Measurements from ENCODE around the gene TRAFD1.
"Not testable (repeated sequence)": the region's sequence is repeated elsewhere in the genome, so short reads cannot be mapped to it uniquely, and the experiment has no call there.

The TRAFD1 gene

GRCh38 chr12:112125250-112125999 lies at the start of gene TRAFD1:
Gene TRAFD1 (plus strand): TSS chr12:112125560. CDS start chr12:112130523, 4,963 bp downstream.
- DNase-seq (ENCODE audit: low read depth, low spot score): peak; percentile 84

- DNase-seq (ENCODE audit: low read depth, low spot score): no peak
Measured at GRCh38 chr12:112087055-112087850, 38.1 kb upstream of the TRAFD1 start.

GRCh38 chr12:112087851-112088250 lies 37.5 kb upstream of the TRAFD1 start:
- DNase-seq (ENCODE audit: low read depth, low spot score): no peak

- DNase-seq (ENCODE audit: low read depth, low spot score): no peak
Measured at GRCh38 chr12:112091563-112091962, 33.8 kb upstream of the TRAFD1 start.

GRCh38 chr12:112096070-112096469 lies 29.3 kb upstream of the TRAFD1 start:
- no peak for DNase-seq (ENCODE audit: low read depth, low spot score)

DNA sequence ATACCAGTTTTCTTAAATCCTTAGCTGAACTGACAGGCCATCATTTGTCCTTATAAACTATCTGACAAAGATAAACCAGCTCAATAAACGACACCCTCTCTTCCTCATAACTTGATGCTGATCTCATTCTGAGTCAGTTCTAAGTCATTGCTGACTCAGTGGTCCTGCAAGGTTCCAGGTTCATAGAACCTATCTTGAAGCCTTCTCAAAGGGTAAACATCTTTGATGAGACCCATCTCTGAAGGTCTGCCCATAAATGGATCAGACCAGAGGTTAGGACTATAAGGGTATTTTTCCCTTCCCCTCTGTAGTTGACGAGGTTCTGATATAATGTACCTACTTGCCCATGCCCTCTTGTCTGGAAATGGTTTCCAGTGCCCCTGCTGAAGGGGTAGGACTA lies 28.7 kb upstream of the TRAFD1 start:
- DNase-seq (ENCODE audit: low read depth, low spot score): no peak

DNA sequence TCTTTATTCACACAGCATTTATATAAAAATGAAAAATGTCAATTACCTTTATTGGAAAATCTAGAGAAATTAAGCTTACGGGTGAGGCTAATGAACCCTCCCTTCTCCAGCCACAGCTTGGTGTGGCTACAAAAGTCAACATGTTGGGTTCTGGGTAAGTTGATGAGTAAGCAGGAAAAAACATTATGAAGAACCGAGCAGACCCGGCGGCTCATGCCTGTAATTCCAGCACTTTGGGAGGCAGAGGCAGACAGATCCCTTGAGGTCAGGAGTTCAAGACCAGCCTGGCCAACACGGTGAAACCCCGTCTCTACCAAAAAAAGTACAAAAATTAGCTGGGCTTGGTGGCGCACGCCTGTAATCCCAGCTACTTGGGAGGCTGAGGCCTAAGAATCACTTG lies 27.7 kb upstream of the TRAFD1 start:
- no peak for DNase-seq (ENCODE audit: low read depth, low spot score)

- DNase-seq (ENCODE audit: low read depth, low spot score): not testable (repeated sequence)
Measured at GRCh38 chr12:112100500-112100899, 24.9 kb upstream of the TRAFD1 start.

GRCh38 chr12:112102127-112102526 lies 23.2 kb upstream of the TRAFD1 start:
- DNase-seq (ENCODE audit: low read depth, low spot score): no peak

- not testable (repeated sequence) for DNase-seq (ENCODE audit: low read depth, low spot score)
Measured at GRCh38 chr12:112102746-112103145, 22.6 kb upstream of the TRAFD1 start.

GRCh38 chr12:112103758-112104503 lies 21.4 kb upstream of the TRAFD1 start:
- no peak for DNase-seq (ENCODE audit: low read depth, low spot score)

GRCh38 chr12:112105891-112106290 lies 19.5 kb upstream of the TRAFD1 start:
- no peak for DNase-seq (ENCODE audit: low read depth, low spot score)

DNA sequence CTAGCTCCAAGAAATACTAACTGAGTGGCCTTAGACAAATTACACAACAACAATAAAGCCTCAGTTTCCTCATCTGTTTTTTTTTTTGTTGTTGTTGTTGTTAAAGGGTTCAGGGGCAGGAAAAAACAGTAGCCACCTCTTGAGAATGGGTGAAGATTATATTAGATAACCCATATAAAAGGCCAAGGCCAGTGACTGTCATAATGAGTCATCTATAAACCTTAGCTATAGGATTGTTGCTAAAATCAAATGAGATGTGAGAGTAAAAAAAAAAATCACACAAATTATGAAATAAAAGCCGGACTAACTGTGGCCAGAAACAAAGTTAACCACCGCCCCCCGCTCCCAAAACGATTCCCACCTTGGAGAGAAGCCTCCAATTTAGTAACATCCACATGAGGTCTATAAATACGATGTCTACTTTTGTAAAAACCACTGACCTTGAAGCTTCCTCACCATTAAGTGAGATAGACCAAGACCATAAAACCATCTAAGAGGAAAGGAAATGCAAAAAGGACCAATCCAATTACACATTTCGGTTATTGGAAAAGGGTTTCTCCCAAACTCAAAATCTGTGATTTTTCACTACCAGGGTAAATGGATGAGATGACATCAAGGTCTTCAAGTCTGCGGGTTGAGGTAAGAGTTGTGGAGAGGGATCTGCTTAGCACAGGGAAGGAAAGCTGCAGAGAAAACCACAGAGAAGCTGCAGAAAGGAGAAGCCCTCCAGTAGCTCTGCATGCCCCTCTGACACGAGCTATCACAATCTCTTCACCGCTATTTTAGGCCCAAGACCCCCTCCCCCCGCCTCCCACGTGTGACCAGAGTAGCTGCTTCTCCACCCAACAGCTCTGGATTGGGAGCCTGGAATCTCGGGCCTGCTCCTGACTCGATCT lies 17.8 kb upstream of the TRAFD1 start:
- DNase-seq (ENCODE audit: low read depth, low spot score): no peak

GRCh38 chr12:112108202-112109079 lies 16.9 kb upstream of the TRAFD1 start, which contains the start of gene NAA25:
Gene NAA25 (minus strand): TSS chr12:112108783. CDS start chr12:112108773, 10 bp downstream.
- peak; percentile 76 for DNase-seq (ENCODE audit: low read depth, low spot score)

GRCh38 chr12:112110787-112111662 lies 14.3 kb upstream of the TRAFD1 start:
- DNase-seq (ENCODE audit: low read depth, low spot score): not testable (repeated sequence)

- no peak for DNase-seq (ENCODE audit: low read depth, low spot score)
Measured at GRCh38 chr12:112111931-112112330, 13.4 kb upstream of the TRAFD1 start.

DNA sequence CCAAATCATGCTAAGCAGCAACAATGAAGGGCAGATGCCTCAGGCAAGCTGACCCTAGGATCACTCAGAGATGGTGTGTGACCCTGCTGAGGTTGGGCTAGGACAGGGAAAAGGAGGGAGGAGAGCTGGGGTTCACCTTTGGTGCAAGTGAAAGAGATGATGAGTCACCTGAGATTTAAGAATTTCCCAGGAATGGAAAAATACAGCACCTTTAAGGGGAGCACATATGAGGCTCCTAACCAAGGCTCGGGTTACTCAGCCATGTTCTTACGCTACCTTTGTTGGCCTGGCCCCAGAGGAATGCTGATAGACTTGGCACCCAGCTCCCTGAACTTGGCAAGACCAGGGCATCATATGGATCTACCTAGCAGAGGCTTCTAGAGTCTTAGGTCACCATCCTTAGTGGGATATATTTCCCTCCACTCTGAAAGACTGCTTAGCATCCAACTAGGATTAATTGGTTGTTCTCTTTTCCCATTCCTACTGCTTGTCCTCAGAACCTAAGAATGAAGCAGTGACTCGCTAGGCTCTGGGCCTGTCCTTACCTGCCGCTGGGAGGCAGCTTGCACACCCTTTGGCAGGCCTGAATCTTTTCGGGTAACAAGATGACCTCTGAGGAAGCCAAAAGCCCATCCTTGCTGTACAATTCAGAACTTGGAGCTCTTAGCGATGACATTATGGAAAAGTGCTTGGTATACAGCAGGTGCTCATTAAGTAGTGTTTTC lies 12.8 kb upstream of the TRAFD1 start:
- DNase-seq (ENCODE audit: low read depth, low spot score): peak; percentile 30
